NCI-H748 treated with DMSO at 0.1 percent for 48 hours (cell line): Measurements from ENCODE around the gene FCHO2.
A peak's percentile ranks its signal among the peaks of the same experiment; 100 is the strongest.
"Not testable (repeated sequence)": the region's sequence is repeated elsewhere in the genome, so short reads cannot be mapped to it uniquely, and the experiment has no call there.

ENCODE experiments used
- DNase-seq: peaks from one replicate; lab custom pipeline; 2025; lab: John Stamatoyannopoulos, UW

The FCHO2 gene

DNA sequence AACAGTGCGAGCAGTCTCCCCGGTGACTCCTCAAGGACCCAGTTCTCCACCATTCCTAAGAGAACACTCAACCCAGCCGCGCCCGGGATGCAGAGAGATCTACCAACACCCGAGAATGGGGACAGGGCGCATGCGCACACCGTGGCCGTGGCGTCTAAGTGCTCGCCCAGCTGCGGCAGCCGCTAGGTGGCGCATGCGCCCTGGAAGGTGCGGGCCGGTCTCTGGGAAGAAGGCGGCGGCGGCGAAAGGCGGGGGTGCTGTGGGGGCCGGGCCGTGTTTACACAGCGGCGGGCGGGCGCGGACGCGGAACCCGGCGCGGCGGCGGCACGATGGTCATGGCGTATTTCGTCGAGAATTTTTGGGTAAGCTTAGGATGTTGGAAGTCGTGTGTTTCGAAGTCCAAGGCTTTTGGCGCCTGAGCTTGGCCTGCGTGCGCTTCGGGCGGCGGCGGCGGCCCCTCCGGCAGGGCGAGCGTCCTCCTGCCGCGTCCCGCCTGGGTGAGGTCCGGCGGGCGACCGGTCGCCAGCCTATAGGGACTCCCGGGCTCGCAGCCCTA lies at the start of gene FCHO2:
Gene FCHO2, plus strand, starts transcription at position 274 of the 556 bp plus-strand sequence. Its CDS starts 56 bp downstream, at position 330.
- peak; percentile 94 for DNase-seq

DNA sequence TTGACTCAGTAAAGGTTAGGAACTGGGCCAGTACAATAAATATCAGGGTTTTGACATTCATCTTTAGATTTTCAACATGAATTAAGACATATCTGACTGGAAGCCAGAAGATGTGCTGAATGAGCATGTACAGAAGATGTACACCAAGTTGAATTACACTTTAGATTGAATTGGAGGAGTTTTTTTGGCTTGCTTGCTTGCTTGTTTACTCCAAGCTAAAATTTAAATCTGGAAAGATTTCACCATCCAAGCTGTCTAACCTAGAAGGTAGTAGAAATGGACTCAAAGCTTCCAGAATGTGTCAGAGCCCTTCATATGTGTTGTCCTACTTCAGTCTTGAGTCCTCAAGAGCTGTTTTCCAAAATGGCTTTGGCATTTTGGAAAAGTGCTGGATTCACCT lies 49.0 kb upstream of the FCHO2 start:
- no peak for DNase-seq

DNA sequence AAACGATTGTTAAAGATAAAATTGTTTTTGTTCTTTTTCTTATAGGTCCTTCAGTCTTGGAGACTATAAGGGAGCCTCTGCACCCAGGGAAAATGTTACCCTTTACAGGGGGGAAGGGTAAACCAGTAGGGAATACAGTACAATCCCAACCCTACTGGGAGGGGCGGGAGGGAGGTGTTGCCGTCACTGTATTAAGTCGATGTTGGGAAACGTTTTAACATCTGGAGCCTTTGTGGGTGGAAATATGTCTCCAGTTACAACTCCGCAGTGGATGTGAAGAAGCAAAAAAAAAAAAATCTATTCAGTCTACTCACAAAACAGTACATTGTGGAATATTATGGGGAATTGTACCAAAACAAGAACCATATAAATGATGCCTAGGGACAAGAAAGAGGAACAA lies 47.2 kb upstream of the FCHO2 start:
- DNase-seq, result no peak

DNA sequence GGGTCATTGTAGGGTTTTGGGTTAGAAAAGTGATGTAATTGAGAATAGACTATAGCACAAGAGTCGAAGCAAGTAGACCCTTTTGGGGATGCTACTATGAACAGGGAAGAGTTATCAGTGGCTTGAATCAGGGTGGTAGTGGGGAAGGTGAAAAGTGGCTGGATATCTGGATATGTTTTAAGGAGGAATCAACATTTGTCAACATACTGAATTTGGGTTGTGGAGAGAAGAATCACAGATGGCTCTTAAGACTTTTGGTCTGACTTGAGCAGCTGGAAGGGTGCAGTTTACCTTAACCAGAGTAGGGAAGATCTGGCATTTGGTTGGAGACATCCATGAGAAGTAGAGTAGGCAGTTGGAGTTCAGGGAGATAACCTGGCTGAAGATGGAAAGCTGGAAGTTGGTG lies 38.5 kb upstream of the FCHO2 start:
- no peak for DNase-seq

GRCh38 chr5:72920690-72921502 lies 34.9 kb upstream of the FCHO2 start:
- DNase-seq, result peak; percentile 40

DNA sequence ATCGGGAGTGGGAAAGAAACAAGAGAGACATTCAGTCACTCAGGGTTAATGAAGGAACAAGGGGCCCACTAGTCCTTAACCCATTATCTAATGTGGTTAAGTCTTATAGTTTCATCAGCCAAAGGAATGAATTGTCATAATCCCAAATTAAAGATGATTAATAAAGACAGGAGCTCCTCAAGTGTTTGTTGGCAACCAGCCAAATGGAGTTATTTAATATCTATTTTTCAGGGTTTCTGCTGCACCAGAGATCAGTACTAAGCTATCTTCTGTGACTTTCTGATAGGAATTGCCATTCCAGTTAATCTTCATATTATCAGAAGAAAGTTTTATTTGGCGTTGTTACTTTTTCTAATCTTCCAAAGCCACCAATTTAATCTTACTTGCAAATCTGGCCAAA lies 34.0 kb upstream of the FCHO2 start:
- no peak for DNase-seq

- no peak for DNase-seq
Measured at GRCh38 chr5:72922422-72922821, 33.4 kb upstream of the FCHO2 start.

GRCh38 chr5:72925336-72926010 lies 30.4 kb upstream of the FCHO2 start:
- no peak for DNase-seq

GRCh38 chr5:72932686-72933085 lies 23.2 kb upstream of the FCHO2 start:
- DNase-seq, result not testable (repeated sequence)

DNA sequence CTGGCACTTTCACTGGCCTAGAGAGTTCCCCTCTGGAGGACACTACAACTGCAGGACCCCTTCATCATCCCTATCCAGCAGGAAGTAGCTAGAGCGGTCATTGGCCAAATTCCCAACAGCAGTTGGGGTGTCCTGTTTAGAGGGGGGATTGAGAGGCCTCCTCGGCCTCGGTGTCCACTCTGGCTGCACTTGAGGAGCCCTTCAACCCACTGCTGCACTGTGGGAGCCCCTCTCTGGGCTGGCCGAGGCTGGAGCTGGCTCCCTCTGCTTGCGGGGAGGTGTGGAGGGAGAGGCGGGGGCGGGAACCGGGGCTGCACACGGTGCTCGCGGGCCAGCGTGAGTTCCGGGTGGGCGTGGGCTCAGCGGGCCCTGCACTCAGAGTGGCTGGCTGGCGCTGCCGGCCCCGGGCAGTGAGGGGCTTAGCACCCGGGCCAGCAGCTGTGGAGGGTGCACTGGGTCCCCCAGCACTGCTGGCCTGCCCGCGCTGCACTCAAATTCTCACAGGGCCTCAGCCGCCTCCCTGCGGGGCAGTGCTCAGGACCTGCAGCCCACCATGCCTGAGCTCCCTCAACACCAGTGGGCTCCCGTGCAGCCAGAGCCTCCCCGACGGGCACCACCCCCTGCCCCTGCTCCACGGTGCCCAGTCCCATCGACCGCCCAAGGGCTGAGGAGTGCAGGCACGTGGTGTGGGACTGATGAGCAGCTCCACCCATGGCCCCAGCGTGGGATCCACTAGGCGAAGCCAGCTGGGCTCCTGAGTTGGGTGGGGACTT lies 20.7 kb upstream of the FCHO2 start:
- DNase-seq, result not testable (repeated sequence)

DNA sequence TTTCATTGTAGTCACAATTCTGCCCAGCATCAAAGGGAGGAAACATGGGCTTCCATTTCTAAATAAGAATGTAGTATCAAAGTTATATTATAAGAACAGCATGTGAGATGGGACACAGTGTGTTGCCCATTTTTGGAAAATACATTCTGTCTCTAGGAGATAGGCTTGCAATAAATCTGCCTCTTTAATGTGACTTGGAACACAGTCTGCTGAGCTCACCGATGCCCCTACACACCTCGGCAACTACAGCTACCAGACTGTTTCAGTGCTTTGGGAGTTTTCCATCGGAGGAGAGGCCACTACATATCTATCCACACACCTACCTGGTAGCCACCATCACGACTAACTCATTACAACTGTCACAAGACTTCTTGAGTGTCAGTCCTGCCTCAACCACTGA lies 18.9 kb upstream of the FCHO2 start:
- DNase-seq, result no peak

DNA sequence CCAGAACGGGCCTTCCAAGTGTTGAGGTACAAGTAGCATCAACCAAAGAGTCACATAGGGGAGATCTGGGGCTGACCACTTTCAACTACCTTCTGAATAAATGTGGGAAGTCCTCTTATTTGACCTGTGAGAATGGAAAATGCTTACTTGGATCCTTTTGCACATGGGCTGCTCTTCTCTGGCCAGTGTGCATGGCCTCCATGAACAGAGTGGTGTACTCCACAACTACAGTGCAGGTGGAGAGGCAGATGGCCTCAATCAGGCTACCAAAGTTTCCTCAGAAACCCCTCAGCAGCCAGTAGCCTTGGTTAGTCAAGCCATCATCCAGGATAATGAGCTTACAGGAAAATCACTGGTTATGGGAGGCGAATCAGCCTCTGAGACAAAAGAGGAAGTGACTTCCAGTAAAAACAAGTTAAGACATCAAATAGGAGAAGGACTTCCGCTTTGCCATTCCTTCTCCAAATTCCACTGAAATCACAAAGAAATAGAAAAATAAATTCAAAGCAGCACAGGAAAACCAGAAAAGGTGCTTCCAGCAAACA lies 18.3 kb upstream of the FCHO2 start:
- DNase-seq, result no peak

DNA sequence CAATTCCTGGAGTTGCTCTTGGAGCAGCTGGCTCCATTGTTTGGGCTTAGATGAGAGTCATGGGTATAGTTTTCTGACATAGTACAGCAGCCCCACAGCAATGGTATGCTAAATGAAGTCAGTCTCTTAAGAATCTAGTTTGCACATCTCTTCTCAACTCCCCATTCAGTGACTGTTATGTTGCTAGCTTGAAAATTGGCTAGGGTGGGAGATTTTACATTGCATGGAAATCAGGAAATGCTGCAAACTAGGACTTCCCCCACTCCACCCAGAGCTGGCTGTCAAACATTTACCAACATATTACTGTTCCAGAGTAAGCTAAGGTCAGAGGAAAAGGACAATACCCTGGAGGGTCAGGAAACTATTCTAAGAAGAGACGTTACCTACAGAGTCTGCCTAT lies 17.6 kb upstream of the FCHO2 start:
- no peak for DNase-seq

GRCh38 chr5:72940082-72940481 lies 15.8 kb upstream of the FCHO2 start:
- no peak for DNase-seq

GRCh38 chr5:72943307-72943706 lies 12.5 kb upstream of the FCHO2 start:
- no peak for DNase-seq

DNA sequence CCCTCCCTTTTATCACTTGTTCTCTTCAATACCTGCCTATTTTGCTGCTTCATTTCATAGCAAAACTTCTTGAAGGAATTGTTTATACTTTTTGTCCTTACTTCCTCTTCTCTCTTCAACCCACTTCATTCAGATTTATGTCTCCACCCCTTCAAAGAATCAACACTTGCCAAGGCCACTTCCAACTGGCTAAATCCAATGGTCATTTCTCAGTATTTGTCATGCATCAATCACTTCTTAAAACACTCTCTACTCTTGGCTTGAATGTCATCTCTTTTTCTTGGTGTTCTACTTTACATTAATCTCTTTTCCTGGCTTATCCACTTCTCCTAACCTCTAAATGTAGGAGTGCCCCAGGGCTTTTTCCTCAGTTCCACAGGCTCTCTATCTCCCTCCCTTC lies 8.3 kb upstream of the FCHO2 start:
- DNase-seq, result no peak

- no peak for DNase-seq
Measured at GRCh38 chr5:72949481-72949880, 6.4 kb upstream of the FCHO2 start.

GRCh38 chr5:72951671-72952468 lies 4.0 kb upstream of the FCHO2 start:
- DNase-seq, result no peak

DNA sequence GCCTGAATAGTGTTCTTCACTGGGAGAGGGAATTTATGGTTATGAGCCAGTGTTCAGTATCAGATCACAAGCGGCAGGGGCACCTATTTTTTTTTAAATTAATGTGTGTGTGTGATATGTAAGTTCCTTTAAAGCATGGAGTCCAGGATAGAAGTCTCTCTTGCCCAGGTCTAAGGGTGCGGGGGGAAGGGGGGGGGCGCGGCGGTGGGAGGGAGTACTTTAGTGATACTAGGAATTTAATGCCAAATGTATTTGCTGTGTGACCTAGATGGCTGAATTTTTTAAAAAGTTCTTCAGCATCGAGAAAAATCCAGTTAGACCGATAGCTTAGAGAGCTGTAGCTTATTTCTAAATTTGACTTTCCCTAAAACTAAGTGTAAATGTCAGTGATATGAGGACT lies 1.5 kb upstream of the FCHO2 start:
- DNase-seq, result no peak

DNA sequence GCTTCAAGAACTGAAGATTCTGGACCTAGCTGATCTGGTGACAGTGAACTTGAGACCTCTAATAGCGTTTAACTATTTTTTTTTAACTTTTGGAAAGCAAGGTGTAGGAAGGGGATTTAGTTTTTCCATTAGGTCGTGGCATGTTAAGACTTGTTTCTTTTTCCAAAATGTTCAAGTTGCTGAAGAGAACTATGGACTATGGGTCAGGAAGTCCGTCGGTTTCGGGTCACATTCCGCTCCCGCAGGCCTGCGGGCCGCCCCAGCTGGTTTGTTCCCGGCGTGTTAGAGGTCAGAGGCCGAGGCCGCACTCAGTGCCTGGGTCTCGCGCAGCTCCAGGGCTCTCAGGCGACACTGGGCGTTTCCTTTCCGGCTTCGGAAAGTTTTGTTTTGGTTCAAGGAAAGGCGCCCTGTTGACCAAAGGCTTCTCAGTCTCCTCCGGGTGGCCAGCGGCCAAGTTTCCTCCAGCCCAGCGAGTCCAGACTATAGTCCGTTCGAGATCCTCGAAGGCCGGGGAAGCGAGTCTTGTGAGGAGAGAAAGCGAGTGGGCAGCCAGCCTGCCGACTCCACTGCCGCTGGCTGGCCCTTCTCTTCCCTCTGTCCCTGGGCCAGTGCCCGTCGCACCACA lies 586 bp upstream of the FCHO2 start:
- DNase-seq, result no peak
